CD4-positive, CD25-positive, alpha-beta regulatory T cell (primary cell): ENCODE results near the gene AKT1. TPM values are rescaled to one million over a fixed set of nuclear protein-coding genes. Genes with fewer than 3 reads are reported as not detected.

Experiments used
- ATAC-seq, 2 donors: fragments of 150-1000 bp; cut with Tn5 transposase; one replicate each; pipeline ENCODE4 v1.10.0; 2021; ENCODE audit warnings: low read depth in 2 of 2, moderate number of reproducible peaks in 2 of 2, moderate library complexity in 1 of 2
- DNase-seq, 3 donors: peaks; one replicate each; pipeline versions ENCODE4 v3.0.0 to v3.0.0-alpha.2; 2012 to 2022; ENCODE audit warnings: mixed read lengths in 1 of 3
- H3K27ac ChIP-seq: one replicate; pipeline ENCODE4 v1.7.0; 2013; ENCODE audit warnings: mild to moderate bottlenecking, low read length; ENCODE audit not compliant: insufficient read depth, poor library complexity, severe bottlenecking
- H3K27me3 ChIP-seq: one replicate; pipeline ENCODE4 v1.7.0; 2013; ENCODE audit warnings: low read length; ENCODE audit not compliant: control insufficient read depth, insufficient read depth
- H3K36me3 ChIP-seq: one replicate; pipeline ENCODE4 v1.7.0; 2013; ENCODE audit warnings: mild to moderate bottlenecking, low read length, moderate library complexity; ENCODE audit not compliant: control insufficient read depth, insufficient read depth
- H3K4me1 ChIP-seq: 2 replicates; pipeline ENCODE4 v1.7.0; 2013; ENCODE audit warnings: mild to moderate bottlenecking, low read length; ENCODE audit not compliant: insufficient read depth, control insufficient read depth, poor library complexity, severe bottlenecking
- H3K4me3 ChIP-seq: one replicate; pipeline ENCODE4 v1.7.0; 2013; ENCODE audit warnings: low read depth, mild to moderate bottlenecking, low read length, moderate library complexity
- H3K9me3 ChIP-seq, 2 experiments: 1 replicate in 1 of 2; 2 replicates in 1 of 2; pipeline ENCODE4 v1.7.0; 2013; ENCODE audit warnings: low read length in 2 of 2, mild to moderate bottlenecking in 1 of 2, moderate library complexity in 1 of 2; ENCODE audit not compliant: control insufficient read depth in 2 of 2
- H3K27ac Mint-ChIP-seq, 3 donors: one replicate each; pipeline ENCODE4 v1.8.0; 2020 to 2022; ENCODE audit warnings: mild to moderate bottlenecking in 3 of 3, mixed read lengths in 3 of 3, moderate library complexity in 2 of 3
- H3K27me3 Mint-ChIP-seq: one replicate; pipeline ENCODE4 v1.8.0; 2022; ENCODE audit warnings: mild to moderate bottlenecking, mixed read lengths
- H3K36me3 Mint-ChIP-seq: one replicate; pipeline ENCODE4 v1.8.0; 2020; ENCODE audit warnings: mixed read lengths
- H3K4me1 Mint-ChIP-seq, 4 donors: one replicate each; pipeline ENCODE4 v1.8.0; 2020 to 2022; ENCODE audit warnings: mixed read lengths in 4 of 4, mild to moderate bottlenecking in 1 of 4
- H3K4me3 Mint-ChIP-seq, 4 donors: one replicate each; pipeline ENCODE4 v1.8.0; 2020 to 2022; ENCODE audit warnings: mild to moderate bottlenecking in 4 of 4, mixed read lengths in 4 of 4, moderate library complexity in 3 of 4
- H3K9me3 Mint-ChIP-seq, 7 donors: one replicate each; pipeline ENCODE4 v1.8.0; 2020 to 2022; ENCODE audit warnings: mixed read lengths in 7 of 7, mild to moderate bottlenecking in 3 of 7, moderate library complexity in 2 of 7
- polyA plus RNA-seq, 4 donors: library from polyadenylated mRNA; unstranded; fragments of 300-500 nt; fragmentation: Illumina TruSeq; gene quantifications; one replicate each; pipeline ENCODE4 v1.2.3, GENCODE V29; 2021
- total RNA-seq: library from RNA; stranded (reverse); gene quantifications from one replicate; pipeline ENCODE4 v1.2.3, GENCODE V29; 2022

Gene AKT1
- total and polyA plus RNA-seq, 5 donors from 2014 or later: 6.3 to 86.0 (median 16.5) TPM

DNA sequence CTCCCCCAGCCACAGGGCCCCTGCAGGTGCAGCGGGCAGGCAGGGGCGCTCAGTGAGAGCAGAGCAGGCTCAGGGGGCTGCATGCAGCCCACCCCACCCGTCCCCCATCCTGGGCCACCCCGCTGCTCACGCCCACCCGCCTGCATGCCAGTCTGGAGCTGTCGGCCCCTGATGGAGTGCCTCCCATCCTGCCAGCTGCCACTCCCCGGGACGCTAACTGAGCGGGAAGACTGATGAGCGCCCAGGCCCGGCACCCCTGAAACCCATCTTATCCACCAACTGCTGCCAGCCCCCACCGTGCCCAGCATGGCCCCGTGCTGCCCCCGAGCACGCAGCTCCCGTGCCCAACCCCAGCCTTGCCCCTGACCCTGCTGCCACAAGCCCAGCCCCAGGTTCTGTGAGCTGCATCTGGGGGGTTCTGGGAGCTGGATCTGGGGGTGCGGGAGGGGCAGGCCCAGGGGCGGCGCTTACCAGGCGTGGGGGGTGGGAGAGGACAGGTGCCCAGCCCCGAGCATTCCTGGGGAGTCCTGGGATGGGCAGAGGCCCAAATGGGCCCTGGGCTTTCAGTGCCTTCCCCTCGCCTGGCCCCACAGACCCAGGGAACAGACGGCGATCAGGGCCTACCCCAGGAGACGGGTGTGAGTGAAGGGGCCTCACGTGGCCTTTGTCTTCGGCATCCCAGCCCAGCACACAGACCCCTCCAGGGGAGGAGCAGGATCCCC is 13.3 kb downstream of the AKT1 start:
- Histone ChIP-seq H3K4me1 (peaks cover 16% of the 10 kb centered on the region), H3K36me3 (peaks cover 4% of the 10 kb centered on the region), H3K27ac (no peak overlapping the region), H3K4me3 (no peak overlapping the region), H3K9me3 (no peaks in the 10 kb centered on the region), H3K27me3 (no peaks in the 10 kb centered on the region)
- Mint-ChIP-seq H3K36me3 (no peaks in the 10 kb centered on the region), H3K4me3 (no peak overlapping the region), H3K4me1 (peaks cover 0 to 14% (median 6%) of the 10 kb centered on the region in 4 donors), H3K27ac (no peak overlapping the region), H3K9me3 (no peaks in the 10 kb centered on the region), H3K27me3 (no peaks in the 10 kb centered on the region)
- DNase-seq (no peak), ATAC-seq (no peak)

DNA sequence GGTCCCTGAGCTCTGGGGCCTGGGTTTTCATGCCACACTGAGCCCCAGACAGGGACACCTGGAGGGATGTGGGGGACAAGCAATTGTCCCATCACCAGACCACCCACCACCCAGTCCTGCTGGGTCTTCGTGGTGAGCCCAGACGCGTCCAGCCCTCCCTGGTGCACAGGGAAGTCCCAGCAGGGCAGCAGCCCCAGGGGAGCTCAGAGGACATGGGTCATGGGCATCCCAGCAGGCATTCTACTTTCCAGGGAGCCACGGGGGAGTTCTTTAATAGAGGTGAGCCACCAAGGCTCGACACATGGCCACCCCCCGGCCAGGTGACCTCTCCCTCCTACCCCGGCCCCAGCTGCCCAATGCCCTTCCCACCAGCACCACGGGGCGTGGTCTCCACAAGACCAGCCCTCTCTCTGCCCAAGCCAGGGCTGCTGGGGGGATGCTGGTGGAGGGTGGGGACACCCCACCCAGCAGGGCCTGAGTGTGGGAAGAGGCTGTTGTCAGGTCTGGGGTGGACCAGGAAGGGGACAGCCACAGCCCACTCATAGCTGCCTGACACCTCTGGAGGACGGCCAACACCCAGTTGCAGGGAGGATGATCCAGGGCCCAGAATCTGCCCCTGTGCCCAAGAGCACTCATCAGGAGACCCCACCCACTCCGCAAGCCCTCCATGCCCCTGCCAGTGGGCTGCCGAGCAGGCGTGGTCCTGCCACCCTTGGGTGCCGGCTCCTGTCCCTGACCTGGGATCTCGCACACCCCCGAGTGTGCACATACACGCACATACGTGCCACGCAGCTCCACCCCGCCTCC is 14.1 kb downstream of the AKT1 start:
- no peaks in the 10 kb centered on the region for H3K27me3 ChIP-seq
- no peaks in the 10 kb centered on the region for H3K27me3 Mint-ChIP-seq
- DNase-seq (no peak), ATAC-seq (no peak)
- no peak overlapping the region for H3K27ac Mint-ChIP-seq
- H3K4me3 Mint-ChIP-seq: no peak overlapping the region
- H3K36me3 ChIP-seq: peaks cover 4% of the 10 kb centered on the region
- no peaks in the 10 kb centered on the region for H3K9me3 Mint-ChIP-seq
- H3K4me1 ChIP-seq: peaks cover 8% of the 10 kb centered on the region
- no peaks in the 10 kb centered on the region for H3K9me3 ChIP-seq
- H3K4me1 Mint-ChIP-seq: peaks cover 0 to 11% (median 5%) of the 10 kb centered on the region in 4 donors
- H3K36me3 Mint-ChIP-seq: peaks cover 3% of the 10 kb centered on the region
- no peak overlapping the region for H3K27ac ChIP-seq
- H3K4me3 ChIP-seq: no peak overlapping the region

DNA sequence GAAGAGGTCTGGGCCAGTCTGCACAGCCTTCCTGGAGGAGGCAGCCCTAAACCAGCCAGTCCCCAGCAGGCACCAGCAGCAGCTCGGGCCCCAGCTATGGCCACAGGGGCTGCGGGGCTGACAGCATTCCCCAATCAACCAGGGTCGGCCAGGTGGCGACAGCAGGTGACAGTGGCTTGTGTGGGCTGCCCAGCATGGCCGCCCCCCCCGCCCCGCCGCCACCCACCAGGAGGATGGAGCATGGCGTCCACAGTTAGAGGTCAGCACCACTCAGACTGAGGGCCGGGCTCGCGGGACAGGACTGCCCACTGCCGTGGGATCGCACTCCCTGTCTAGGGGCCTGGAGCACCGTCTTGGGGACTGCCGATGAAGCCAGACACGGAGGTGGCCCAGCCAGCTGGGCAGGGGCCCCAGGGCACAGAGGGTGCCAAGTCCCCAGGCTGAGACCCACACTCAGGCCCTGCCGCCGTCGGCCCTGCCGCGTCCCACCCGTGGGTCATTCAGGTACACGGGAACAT is 15.0 kb downstream of the AKT1 start:
- no peaks in the 10 kb centered on the region for H3K9me3 ChIP-seq
- Mint-ChIP-seq H3K4me3 (no peak overlapping the region), H3K27me3 (no peaks in the 10 kb centered on the region), H3K4me1 (peaks cover 0 to 5% (median under 1%) of the 10 kb centered on the region in 4 donors), H3K36me3 (peaks cover 3% of the 10 kb centered on the region), H3K27ac (no peak overlapping the region), H3K9me3 (no peaks in the 10 kb centered on the region)
- DNase-seq (no peak), ATAC-seq (no peak)
- no peak overlapping the region for H3K4me3 ChIP-seq
- peaks cover 6% of the 10 kb centered on the region for H3K36me3 ChIP-seq
- H3K27me3 ChIP-seq: no peaks in the 10 kb centered on the region
- H3K4me1 ChIP-seq: no peaks in the 10 kb centered on the region
- H3K27ac ChIP-seq: no peak overlapping the region

DNA sequence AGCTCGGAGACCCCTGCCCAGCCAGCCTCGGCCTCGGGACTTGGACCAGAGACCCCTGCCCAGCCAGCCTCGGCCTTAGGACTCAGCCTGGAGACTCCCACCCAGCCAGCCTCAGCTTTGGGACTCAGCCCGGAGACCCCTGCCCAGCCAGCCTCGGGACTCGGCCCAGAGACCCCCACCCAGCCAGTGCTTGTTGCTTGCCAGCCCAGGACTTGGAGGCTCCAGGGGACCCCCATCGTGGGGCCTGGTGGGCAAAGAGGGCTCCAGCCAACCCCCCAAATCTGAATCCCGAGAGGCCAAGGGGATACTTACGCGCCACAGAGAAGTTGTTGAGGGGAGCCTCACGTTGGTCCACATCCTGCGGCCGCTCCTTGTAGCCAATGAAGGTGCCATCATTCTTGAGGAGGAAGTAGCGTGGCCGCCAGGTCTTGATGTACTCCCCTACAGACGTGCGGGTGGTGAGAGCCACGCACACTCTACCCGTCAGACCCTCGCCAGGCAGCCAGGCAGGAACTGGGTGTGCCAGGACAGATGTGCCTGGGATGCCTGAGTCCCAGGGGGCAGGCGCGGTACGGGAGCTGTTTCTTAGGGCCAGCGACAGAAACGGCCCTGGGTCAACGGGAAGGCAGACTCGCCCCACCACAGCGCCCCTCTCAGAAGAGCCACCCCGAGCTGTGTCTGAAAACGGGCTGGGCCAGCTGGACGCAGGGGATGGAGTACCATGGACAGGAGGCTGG is 15.6 kb downstream of the AKT1 start:
- Histone ChIP-seq H3K4me1 (no peaks in the 10 kb centered on the region), H3K4me3 (no peak overlapping the region), H3K36me3 (peaks cover 6% of the 10 kb centered on the region), H3K27ac (no peak overlapping the region), H3K27me3 (no peaks in the 10 kb centered on the region), H3K9me3 (no peaks in the 10 kb centered on the region)
- peaks cover 3% of the 10 kb centered on the region for H3K36me3 Mint-ChIP-seq
- H3K4me1 Mint-ChIP-seq: peaks cover 0 to 5% (median 0%) of the 10 kb centered on the region in 4 donors
- H3K27me3 Mint-ChIP-seq: no peaks in the 10 kb centered on the region
- ATAC-seq (no peak), DNase-seq (no peak)
- no peak overlapping the region for H3K4me3 Mint-ChIP-seq
- no peaks in the 10 kb centered on the region for H3K9me3 Mint-ChIP-seq
- H3K27ac Mint-ChIP-seq: peak overlapping the region in 1 of 3 donors; percentile 38

DNA sequence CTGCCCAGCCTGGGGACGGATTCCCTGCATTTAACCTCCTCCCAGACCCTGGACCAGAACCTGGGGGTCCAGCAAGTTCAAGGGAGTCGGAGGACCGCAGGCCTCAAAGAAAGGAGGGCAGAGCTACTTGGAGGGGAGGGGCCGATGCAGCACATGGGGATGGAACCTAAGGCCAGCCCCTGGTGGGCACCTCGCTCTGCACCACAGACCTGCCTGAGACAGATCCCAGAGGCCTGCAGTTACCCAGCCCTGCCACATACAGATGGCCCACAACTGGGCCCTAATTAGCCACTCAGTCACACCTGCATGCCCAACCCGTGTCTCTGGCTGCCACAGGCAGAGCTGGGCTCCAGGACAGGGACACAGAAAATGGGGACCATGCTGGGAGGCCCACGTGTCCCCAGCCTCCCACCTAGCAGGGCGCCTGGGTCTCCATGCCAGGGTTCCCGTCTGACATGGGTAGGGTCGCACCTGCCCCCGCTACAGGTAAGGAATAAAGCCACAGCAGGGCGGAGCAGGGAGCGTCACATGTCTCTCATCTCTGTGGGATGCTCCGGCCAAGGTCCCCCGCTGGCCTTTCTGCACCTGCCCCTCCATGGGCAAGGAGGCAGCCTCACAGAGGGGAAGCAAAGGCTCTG is 16.7 kb downstream of the AKT1 start:
- Mint-ChIP-seq H3K27ac (peak overlapping the region in 1 of 3 donors; percentile 9), H3K36me3 (peaks cover 3% of the 10 kb centered on the region), H3K9me3 (no peaks in the 10 kb centered on the region), H3K4me1 (peaks cover 0 to 5% (median 0%) of the 10 kb centered on the region in 4 donors), H3K4me3 (no peak overlapping the region), H3K27me3 (no peaks in the 10 kb centered on the region)
- Histone ChIP-seq H3K27me3 (no peaks in the 10 kb centered on the region), H3K4me1 (no peaks in the 10 kb centered on the region), H3K4me3 (no peak overlapping the region), H3K36me3 (peaks cover 6% of the 10 kb centered on the region), H3K9me3 (no peaks in the 10 kb centered on the region), H3K27ac (no peak overlapping the region)
- no peak for ATAC-seq
- DNase-seq: no peak

DNA sequence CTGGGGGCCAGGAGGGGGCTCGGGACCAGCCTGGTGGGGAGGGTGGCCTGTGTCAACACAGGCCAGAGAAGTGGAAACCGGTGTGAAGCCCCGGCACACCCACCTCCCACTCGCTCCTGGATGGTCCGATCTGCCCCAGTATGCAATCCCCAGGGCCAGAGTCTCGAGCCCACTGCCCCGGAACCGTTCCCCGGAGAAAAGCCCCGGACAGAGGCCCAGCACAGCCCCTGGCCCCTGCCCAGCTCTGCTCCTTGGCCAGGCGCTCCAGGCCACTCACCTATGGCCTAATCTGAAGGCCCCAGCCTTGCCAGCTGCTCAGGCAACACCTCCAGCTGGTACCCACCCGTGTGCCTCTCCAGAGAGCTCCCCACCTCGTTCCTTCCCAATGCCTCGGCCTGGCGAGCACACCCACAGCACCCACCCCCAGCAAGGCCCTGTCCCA is 17.7 kb downstream of the AKT1 start:
- H3K36me3 Mint-ChIP-seq: peaks cover 3% of the 10 kb centered on the region
- no peak overlapping the region for H3K4me3 Mint-ChIP-seq
- peaks cover 0 to under 1% (median 0%) of the 10 kb centered on the region in 4 donors for H3K4me1 Mint-ChIP-seq
- H3K27ac ChIP-seq: no peak overlapping the region
- no peak overlapping the region for H3K4me3 ChIP-seq
- H3K4me1 ChIP-seq: no peaks in the 10 kb centered on the region
- no peaks in the 10 kb centered on the region for H3K9me3 Mint-ChIP-seq
- no peak for ATAC-seq
- H3K9me3 ChIP-seq: no peaks in the 10 kb centered on the region
- no peak for DNase-seq
- H3K27ac Mint-ChIP-seq: no peak overlapping the region
- H3K27me3 ChIP-seq: no peaks in the 10 kb centered on the region
- peaks cover 11% of the 10 kb centered on the region for H3K36me3 ChIP-seq
- no peaks in the 10 kb centered on the region for H3K27me3 Mint-ChIP-seq
